ENCODE measurements around the gene AGFG2. TPM values are rescaled to one million over a fixed set of nuclear protein-coding genes. Genes with fewer than 3 reads are reported as not detected.
"Not testable (repeated sequence)": the region's sequence is repeated elsewhere in the genome, so short reads cannot be mapped to it uniquely, and the experiment has no call there.

Gene AGFG2
- total and polyA plus RNA-seq, 2 donors, result 9.9 to 36.6 TPM

GRCh38 chr7:100548446-100548845 is 9.4 kb downstream of the AGFG2 start:
- not testable (repeated sequence) for H3K4me3 ChIP-seq (ENCODE audit: low read depth, low read length); H3K36me3 ChIP-seq (ENCODE audit: insufficient read depth); H3K4me1 ChIP-seq (ENCODE audit: insufficient read depth); H3K27ac ChIP-seq (ENCODE audit: low read depth); DNase-seq (ENCODE audit: extremely low spot score)
- 86% methylated on average over 5 of the region's 5 CpGs for WGBS

GRCh38 chr7:100552532-100552931 is 13.5 kb downstream of the AGFG2 start:
- Histone ChIP-seq H3K27ac (ENCODE audit: low read depth) (no peak overlapping the region), H3K4me3 (ENCODE audit: low read depth, low read length) (no peak overlapping the region), H3K4me1 (ENCODE audit: insufficient read depth) (peaks cover 2% of the 10 kb centered on the region), H3K36me3 (ENCODE audit: insufficient read depth) (no peaks in the 10 kb centered on the region)
- no peak for DNase-seq (ENCODE audit: extremely low spot score)
- 96% methylated on average over 2 of the region's 2 CpGs for WGBS

- Histone ChIP-seq H3K4me3 (ENCODE audit: low read depth, low read length) (no peak overlapping the region), H3K27ac (ENCODE audit: low read depth) (no peak overlapping the region), H3K4me1 (ENCODE audit: insufficient read depth) (no peaks in the 10 kb centered on the region), H3K36me3 (ENCODE audit: insufficient read depth) (no peaks in the 10 kb centered on the region)
- DNase-seq (ENCODE audit: extremely low spot score), result no peak
- WGBS, result 95% methylated on average over 3 of the region's 3 CpGs
These were observed 14.0 kb downstream of the AGFG2 start for GRCh38 chr7:100553032-100553431.

GRCh38 chr7:100555701-100556100 is 16.7 kb downstream of the AGFG2 start:
- H3K4me1 ChIP-seq (ENCODE audit: insufficient read depth), result no peaks in the 10 kb centered on the region
- no peaks in the 10 kb centered on the region for H3K36me3 ChIP-seq (ENCODE audit: insufficient read depth)
- 83% methylated on average over 5 of the region's 5 CpGs for WGBS
- no peak for DNase-seq (ENCODE audit: extremely low spot score)
- H3K4me3 ChIP-seq (ENCODE audit: low read depth, low read length), result no peak overlapping the region
- no peak overlapping the region for H3K27ac ChIP-seq (ENCODE audit: low read depth)

GRCh38 chr7:100556541-100556940 is 17.5 kb downstream of the AGFG2 start:
- Histone ChIP-seq H3K27ac (ENCODE audit: low read depth) (no peak overlapping the region), H3K36me3 (ENCODE audit: insufficient read depth) (no peaks in the 10 kb centered on the region), H3K4me3 (ENCODE audit: low read depth, low read length) (no peak overlapping the region), H3K4me1 (ENCODE audit: insufficient read depth) (no peaks in the 10 kb centered on the region)
- DNase-seq (ENCODE audit: extremely low spot score), result no peak
- 86% methylated on average over 4 of the region's 4 CpGs for WGBS

DNA sequence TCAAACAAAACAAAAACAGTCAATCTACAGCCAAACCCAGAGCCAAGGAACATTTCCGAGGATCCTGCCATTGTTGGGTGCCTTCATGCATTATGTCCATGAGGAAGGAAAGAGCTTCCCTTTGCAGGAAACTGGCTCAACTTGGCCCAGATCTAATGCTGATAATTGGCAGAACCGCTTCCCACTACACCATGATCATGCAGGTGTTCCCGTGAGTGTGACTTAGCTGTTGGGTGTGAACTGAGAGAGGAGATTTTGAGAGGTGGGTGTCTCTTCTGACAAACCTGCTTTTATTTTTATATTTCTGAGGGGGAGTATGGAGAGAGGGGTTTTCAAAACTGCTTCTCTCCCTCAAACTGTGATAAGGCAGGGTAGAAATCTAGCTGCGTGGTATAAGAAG is 20.1 kb downstream of the AGFG2 start:
- Histone ChIP-seq H3K27ac (ENCODE audit: low read depth) (no peak overlapping the region), H3K36me3 (ENCODE audit: insufficient read depth) (no peaks in the 10 kb centered on the region)
- DNase-seq (ENCODE audit: extremely low spot score), result no peak

GRCh38 chr7:100561491-100562194 is 22.6 kb downstream of the AGFG2 start:
- Histone ChIP-seq H3K4me3 (ENCODE audit: low read depth, low read length) (no peak overlapping the region), H3K36me3 (ENCODE audit: insufficient read depth) (no peaks in the 10 kb centered on the region), H3K4me1 (ENCODE audit: insufficient read depth) (no peaks in the 10 kb centered on the region), H3K27ac (ENCODE audit: low read depth) (no peak overlapping the region)
- WGBS, result 96% methylated on average over 12 of the region's 12 CpGs
- no peak for DNase-seq (ENCODE audit: extremely low spot score)

More for the DNA sequence above, 20.1 kb downstream of the AGFG2 start:
- WGBS, result 89% methylated on average over 4 of the region's 4 CpGs
- Histone ChIP-seq H3K4me1 (ENCODE audit: insufficient read depth) (no peaks in the 10 kb centered on the region), H3K4me3 (ENCODE audit: low read depth, low read length) (no peak overlapping the region)

DNA sequence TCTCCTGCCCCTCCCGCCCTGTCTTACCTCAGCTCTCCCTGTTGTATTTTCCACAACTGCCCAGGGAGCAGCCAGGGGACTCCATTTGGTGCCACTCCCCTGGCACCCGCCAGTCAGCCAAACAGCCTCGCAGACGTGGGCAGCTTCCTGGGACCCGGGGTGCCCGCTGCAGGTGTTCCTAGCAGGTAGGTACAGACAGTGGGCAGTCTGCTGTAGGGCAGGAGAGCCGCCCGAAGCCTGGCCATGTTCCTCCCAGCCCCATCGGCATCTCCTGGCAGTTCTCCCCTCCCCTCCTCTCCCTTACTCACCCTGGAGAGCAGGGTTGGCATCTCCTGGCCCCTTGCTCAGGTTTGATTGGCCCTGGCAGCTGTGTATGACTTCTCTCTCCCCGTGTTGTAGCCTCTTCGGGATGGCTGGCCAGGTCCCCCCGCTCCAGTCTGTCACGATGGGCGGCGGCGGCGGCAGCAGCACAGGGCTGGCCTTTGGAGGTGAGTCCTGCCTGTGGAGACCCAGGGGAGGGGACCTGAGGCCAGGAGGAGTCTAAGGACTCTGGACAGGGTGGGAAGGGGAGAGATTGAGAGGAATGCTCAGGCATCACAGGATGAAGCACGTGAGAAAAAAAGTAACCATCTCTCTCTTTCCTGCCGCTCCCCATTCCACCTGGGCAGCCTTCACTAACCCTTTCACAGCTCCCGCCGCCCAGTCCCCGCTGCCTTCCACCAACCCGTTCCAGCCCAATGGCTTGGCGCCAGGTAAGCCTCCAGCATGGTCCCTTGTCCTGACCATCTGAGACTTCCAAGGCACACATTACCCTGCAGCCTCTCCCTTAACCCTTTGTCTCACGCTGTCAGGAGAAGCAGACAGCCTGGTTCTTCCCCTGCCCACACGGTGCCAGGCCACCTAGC is 23.4 kb downstream of the AGFG2 start:
- 92% methylated on average over 26 of the region's 26 CpGs for WGBS
- Histone ChIP-seq H3K36me3 (ENCODE audit: insufficient read depth) (no peaks in the 10 kb centered on the region), H3K4me3 (ENCODE audit: low read depth, low read length) (no peak overlapping the region), H3K27ac (ENCODE audit: low read depth) (no peak overlapping the region), H3K4me1 (ENCODE audit: insufficient read depth) (no peaks in the 10 kb centered on the region)
- DNase-seq (ENCODE audit: extremely low spot score), result no peak

DNA sequence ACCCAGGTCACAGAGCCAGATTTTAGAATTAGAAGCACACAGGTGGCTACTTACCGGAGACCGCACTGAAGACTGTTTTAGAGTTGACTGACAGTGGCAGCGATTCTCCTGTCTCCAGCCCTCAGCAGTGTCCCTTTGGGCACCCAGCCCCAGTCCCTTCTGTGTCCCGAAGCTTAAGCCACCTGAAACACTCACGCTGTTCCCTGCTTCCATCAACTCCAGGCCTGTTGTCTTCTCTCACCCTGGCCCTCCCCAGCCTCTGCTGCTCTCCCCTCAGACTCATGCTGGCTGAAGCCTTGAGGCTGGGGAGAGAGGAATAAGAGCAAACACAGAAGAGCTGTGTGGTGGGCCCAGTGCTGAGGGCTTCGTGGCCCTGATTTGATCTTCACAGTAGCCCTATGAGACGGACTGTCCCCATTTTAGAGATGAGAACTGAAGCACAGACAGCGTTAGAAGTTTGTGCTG is 24.1 kb downstream of the AGFG2 start:
- DNase-seq (ENCODE audit: extremely low spot score), result no peak
- WGBS, result 92% methylated on average over 8 of the region's 8 CpGs
- Histone ChIP-seq H3K27ac (ENCODE audit: low read depth) (no peak overlapping the region), H3K4me1 (ENCODE audit: insufficient read depth) (no peaks in the 10 kb centered on the region), H3K36me3 (ENCODE audit: insufficient read depth) (no peaks in the 10 kb centered on the region), H3K4me3 (ENCODE audit: low read depth, low read length) (no peak overlapping the region)

GRCh38 chr7:100563809-100564400 is 24.9 kb downstream of the AGFG2 start:
- Histone ChIP-seq H3K36me3 (ENCODE audit: insufficient read depth) (no peaks in the 10 kb centered on the region), H3K4me1 (ENCODE audit: insufficient read depth) (no peaks in the 10 kb centered on the region), H3K4me3 (ENCODE audit: low read depth, low read length) (no peak overlapping the region), H3K27ac (ENCODE audit: low read depth) (no peak overlapping the region)
- WGBS, result 40% methylated on average over 12 of the region's 12 CpGs
- DNase-seq (ENCODE audit: extremely low spot score), result no peak

GRCh38 chr7:100564405-100564804 is 25.4 kb downstream of the AGFG2 start:
- WGBS, result 93% methylated on average over 6 of the region's 6 CpGs
- not testable (repeated sequence) for H3K36me3 ChIP-seq (ENCODE audit: insufficient read depth); H3K27ac ChIP-seq (ENCODE audit: low read depth); DNase-seq (ENCODE audit: extremely low spot score); H3K4me3 ChIP-seq (ENCODE audit: low read depth, low read length); H3K4me1 ChIP-seq (ENCODE audit: insufficient read depth)

DNA sequence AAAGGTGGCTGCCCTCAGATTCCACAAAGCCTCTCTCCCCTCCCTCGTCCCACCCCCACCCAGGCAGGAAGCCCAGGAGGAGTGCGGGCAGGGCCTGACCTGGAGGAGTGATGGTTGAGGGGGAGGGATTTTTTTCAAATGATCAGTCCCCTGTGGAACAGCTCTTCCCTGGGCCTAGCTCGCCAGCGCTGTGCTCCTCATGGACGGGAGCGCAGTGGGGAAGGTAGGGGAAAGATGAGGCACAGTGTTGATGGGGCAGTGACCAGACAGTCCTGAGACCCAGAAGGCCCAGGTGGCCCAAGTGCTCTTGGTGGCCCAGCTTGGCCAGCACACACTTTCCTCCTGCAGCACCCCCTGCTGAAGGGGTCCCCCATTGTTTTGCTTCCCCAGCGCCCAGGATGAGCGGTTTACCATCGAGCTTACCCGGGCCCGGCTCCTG is 26.1 kb downstream of the AGFG2 start:
- H3K4me1 ChIP-seq (ENCODE audit: insufficient read depth), result no peaks in the 10 kb centered on the region
- no peak overlapping the region for H3K4me3 ChIP-seq (ENCODE audit: low read depth, low read length)
- H3K27ac ChIP-seq (ENCODE audit: low read depth), result no peak overlapping the region
- 94% methylated on average over 11 of the region's 11 CpGs for WGBS
- no peaks in the 10 kb centered on the region for H3K36me3 ChIP-seq (ENCODE audit: insufficient read depth)
- DNase-seq (ENCODE audit: extremely low spot score), result no peak

DNA sequence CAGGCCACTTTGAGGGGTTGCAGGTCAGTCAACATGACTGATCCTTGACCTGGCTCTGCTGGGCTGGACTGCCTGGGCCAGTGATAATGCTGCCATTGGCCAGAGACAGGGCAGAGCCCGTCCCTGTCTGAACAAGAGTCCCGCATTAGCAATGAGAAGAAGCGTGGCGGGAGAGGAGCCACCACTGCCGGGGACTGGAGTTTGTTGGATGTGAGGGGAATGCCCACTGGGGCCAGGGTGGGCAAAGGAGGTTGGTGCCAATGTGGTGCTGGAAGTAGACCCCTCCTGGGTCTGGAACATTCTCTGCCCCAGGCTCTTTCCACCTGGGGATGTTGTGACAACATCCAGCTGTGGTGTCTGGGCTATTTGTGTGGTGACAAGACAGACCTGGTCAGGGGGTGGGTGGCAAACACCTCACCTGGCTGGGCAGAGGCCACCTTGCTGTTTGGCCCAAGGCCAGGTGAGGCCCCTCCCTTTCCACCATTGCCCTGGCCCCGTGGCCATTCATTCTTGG is 27.1 kb downstream of the AGFG2 start:
- no peaks in the 10 kb centered on the region for H3K36me3 ChIP-seq (ENCODE audit: insufficient read depth)
- no peaks in the 10 kb centered on the region for H3K4me1 ChIP-seq (ENCODE audit: insufficient read depth)
- DNase-seq (ENCODE audit: extremely low spot score), result no peak
- H3K4me3 ChIP-seq (ENCODE audit: low read depth, low read length), result no peak overlapping the region
- WGBS, result 90% methylated on average over 6 of the region's 6 CpGs
- no peak overlapping the region for H3K27ac ChIP-seq (ENCODE audit: low read depth)
